Cardiac fibroblast (primary cell): ENCODE measurements around the gene FSCN2.

Experiments
- DNase-seq, 2 donors: peaks; one replicate each; pipeline versions ENCODE4 v3.0.0 to v3.0.0-alpha.2; 2010; ENCODE audit warnings: low read depth in 2 of 2
- H3K4me3 ChIP-seq, 2 donors: replicated peaks in 1 of 2; 1 replicate in 1 of 2; 2 replicates in 1 of 2; pipeline ENCODE4 v1.5.1; 2011; ENCODE audit warnings: low read depth in 2 of 2, low read length in 2 of 2, mild to moderate bottlenecking in 2 of 2, moderate library complexity in 1 of 2
- TF ChIP-seq, protein P1 (sequence below): IDR thresholded peaks from one replicate; pipeline ENCODE4 v1.5.1; 2011; ENCODE audit warnings: low read depth, mild to moderate bottlenecking, low read length, inconsistent platforms

The FSCN2 gene

DNA sequence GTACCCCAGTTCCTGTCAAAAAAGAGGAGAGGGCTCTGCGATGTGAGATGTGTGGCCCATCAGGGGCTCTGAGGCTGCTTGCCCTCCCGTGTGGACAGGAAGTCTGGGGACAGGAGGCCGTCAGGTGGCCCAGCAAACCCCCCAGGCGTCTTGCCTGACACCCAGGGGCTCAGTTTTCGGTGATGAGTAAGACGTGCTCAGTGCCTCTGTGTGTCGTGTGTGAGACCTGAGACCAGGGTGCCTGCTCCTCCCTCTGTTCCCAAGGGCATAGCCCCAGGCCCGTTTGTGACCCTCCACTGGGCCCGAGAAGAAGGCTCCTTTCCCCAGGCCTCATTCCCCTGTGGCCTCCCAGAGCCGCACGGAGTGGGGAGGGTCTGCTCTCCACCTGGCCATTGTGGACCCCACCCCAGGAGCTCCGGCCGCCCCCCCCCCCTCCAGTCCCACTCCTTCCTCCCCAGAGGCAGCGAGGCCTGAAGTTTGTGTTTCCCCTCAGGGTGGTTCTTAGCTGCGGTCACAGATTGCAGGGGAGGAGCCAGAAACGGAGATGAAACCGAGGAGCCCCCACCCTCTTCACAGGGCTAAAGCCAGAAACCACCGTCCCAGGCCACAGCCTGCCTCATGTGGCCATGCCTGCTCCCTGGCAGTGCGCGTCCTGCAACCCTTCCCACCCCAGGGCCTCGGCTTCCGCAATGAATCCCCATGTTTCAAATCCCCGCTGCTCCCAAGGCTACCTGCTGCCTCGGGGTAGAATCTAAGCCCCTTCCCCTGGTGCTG, 10.7 kb upstream of the FSCN2 start:
- TF ChIP-seq, protein P1, sequence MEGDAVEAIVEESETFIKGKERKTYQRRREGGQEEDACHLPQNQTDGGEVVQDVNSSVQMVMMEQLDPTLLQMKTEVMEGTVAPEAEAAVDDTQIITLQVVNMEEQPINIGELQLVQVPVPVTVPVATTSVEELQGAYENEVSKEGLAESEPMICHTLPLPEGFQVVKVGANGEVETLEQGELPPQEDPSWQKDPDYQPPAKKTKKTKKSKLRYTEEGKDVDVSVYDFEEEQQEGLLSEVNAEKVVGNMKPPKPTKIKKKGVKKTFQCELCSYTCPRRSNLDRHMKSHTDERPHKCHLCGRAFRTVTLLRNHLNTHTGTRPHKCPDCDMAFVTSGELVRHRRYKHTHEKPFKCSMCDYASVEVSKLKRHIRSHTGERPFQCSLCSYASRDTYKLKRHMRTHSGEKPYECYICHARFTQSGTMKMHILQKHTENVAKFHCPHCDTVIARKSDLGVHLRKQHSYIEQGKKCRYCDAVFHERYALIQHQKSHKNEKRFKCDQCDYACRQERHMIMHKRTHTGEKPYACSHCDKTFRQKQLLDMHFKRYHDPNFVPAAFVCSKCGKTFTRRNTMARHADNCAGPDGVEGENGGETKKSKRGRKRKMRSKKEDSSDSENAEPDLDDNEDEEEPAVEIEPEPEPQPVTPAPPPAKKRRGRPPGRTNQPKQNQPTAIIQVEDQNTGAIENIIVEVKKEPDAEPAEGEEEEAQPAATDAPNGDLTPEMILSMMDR, result no peak
- DNase-seq, result peak in 1 of 2 donors; percentile 36
- H3K4me3 ChIP-seq, result peak overlapping the region in 1 of 2 donors; percentile 81

DNA sequence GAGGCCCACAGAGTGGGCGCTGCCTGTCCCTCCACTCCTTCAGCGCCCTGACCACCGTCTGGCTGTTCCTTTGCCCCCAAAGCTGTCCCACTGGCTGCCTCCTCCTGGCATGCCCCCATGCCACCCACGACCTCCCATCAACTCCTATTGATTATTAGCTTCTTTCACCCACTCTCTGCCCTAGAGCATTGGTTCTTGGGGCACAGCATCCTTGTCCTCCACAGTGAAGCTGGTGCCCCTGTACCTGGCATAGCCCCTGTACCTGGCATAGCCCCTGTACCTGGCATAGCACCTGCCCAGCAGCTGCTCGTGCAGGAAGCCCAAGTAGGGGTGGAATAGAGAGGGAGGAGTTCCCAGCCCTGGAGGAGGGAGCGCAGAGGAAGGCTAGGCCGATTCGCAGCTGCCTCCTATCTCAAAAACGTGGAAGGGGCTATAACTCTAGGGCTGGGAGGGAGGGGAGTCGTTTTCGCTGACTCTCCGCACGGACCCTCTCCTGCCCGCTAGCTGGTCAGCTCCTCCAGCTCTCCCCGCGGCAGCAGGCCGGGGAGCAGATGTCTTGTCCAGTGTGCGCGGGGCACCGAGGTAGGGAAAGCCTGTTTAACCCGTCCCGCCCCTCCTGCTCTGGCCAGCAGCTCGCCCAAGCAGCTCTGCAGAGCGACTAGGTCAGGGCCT, 9.9 kb upstream of the FSCN2 start:
- H3K4me3 ChIP-seq, result peak overlapping the region; percentile 15 to 40
- TF ChIP-seq, protein P1, result no peak
- DNase-seq, result no peak

DNA sequence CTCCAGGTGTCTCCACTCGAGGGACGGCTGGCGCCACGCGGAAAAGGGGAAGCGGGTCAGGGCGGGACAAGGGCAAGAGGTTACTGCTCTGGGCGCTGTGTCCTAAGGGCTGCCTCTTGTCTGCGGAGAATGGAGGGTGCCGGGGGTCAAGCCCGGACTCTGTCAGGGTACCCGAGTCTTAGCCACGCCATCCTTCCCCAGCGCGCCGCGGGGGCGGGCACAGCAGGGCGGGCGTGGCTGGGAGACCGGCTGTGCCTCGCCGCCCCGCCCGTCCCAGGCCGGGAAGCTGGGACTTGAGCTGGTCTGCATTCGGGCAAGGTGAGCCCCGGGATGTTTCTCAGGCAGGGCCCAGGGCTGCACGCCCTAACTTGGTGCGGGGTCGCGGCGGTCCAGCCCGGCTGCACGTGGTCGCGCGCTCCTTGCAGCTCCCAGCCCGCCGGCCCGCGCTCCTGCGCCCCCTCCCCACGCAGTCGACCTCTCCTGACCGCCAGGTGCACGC, 9.3 kb upstream of the FSCN2 start:
- TF ChIP-seq, protein P1, result no peak
- peak overlapping the region; percentile 15 to 40 for H3K4me3 ChIP-seq
- DNase-seq, result peak in 1 of 2 donors; percentile 38

DNA sequence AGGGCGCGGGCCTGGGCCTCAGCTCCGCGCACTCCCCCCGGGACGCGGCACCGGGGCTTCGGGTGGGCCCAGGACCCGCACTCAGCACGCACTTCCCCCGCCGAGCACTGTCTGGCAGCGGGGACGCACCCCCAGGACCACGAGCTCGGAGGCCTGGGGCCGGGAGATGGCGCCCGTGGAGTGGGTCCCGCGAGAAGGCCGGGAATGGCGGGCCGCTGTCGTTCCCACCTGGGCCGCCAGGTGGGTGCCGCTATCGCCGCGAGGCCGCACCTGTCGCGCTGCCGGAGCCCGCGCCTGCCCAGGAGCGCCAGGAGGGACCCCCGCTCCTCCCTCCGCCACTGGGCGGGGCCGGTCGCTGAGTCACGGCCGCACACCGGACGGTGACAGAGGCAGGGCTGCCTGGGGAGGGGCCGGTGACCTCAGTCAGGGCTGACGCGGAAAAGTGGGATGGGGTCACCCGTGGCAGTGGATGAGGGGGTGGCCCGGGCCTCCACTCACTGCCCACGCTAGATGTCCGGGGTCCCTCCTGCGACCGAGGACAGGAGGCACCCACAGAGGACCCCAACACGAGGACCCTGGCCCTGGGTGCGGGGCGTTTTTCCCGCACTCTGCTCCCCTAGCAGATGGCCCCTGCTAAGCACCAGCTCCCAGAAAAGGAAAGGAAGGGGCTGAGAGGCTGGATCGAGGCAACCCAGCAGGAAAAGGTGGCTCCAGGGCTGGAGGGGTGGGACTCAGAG, 8.7 kb upstream of the FSCN2 start:
- no peak for DNase-seq
- TF ChIP-seq, protein P1, result no peak
- H3K4me3 ChIP-seq, result peak overlapping the region in 1 of 2 donors; percentile 40

DNA sequence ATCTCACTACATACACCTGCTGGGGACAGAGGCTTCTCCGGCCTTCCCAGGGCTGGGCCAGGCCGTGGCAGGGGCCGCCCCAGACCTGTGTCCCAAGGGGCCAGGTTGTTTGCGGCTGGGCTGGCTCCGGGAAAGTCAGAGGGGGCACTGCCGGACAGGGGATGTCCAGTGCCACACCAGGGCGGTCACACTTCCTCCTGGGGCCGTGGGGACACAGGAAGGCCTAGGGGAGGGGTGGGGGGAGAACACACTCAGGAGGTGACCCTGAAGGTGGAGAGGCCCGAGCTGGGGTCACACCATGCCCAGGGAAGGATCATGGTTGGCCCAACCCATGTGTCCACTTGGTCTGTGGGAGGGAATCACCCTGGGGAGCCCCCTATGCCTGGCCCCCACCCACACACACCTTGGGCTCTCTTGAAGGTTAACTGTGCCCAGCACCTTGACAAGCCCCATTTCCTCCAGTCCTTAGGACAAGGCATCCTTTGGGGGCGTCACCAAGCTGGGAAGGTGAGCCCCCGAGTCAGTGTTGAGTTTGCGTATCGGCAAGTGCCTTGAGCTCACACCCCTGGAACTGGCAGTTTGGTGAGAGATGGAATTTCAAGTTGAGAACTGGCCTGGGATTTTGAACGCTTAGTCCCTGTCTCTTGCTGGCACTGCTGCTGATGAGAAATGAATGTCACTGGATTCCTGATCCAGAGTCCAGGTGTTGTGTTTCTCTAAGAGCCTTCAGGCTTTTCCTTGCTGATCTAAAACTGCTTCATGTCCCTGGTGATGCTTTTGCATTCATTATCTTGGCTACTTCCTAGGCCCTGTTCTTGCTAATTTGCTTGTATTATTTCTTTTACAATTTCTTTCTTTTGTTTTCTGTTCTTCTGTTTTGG, 7.9 kb upstream of the FSCN2 start:
- H3K4me3 ChIP-seq, result no peak overlapping the region
- DNase-seq, result no peak
- TF ChIP-seq, protein P1, result no peak
